Forelimb muscle (tissue), 1 donor: ENCODE results near the gene HDHD3. TPM values are rescaled to one million over a fixed set of nuclear protein-coding genes. Genes with fewer than 3 reads are reported as not detected.

ENCODE experiments used
- DNase-seq: peaks from one replicate; pipeline ENCODE4 v3.0.0-alpha.2; 2013; ENCODE audit warnings: low read depth
- polyA plus RNA-seq: library from polyadenylated mRNA; unstranded; fragments of 120-200 nt; gene quantifications from one replicate; pipeline ENCODE4 v1.2.1, GENCODE V29; 2013; ENCODE audit not compliant: insufficient read length

Gene HDHD3
- polyA plus RNA-seq, 1 donor = 4.2 TPM

GRCh38 chr9:113328045-113328782 lies 48.6 kb downstream of the HDHD3 start:
- DNase-seq = no peak

- no peak for DNase-seq
These were observed 50.6 kb downstream of the HDHD3 start for GRCh38 chr9:113326230-113326629.

Other genes with a start within 250 kb of the HDHD3 start
- gene SLC31A2, start 226.0 kb downstream of the HDHD3 start, polyA plus RNA-seq = 3.4 TPM
- gene FKBP15, start 155.7 kb downstream of the HDHD3 start, polyA plus RNA-seq = 19.3 TPM
- 7.8 TPM for gene SLC31A1, start 155.4 kb downstream of the HDHD3 start, polyA plus RNA-seq
- 20.3 TPM for gene CDC26, start 101.4 kb downstream of the HDHD3 start, polyA plus RNA-seq
- 16.6 TPM for gene PRPF4, start 101.3 kb downstream of the HDHD3 start, polyA plus RNA-seq
- not detected for gene RNF183, start 73.6 kb downstream of the HDHD3 start, polyA plus RNA-seq
- 1.7 TPM for gene WDR31, start 36.7 kb downstream of the HDHD3 start, polyA plus RNA-seq
- 0.29 TPM for gene BSPRY, start 27.4 kb downstream of the HDHD3 start, polyA plus RNA-seq
- gene ALAD, start 24.3 kb upstream of the HDHD3 start, polyA plus RNA-seq = 18.1 TPM
- gene POLE3, start 33.7 kb upstream of the HDHD3 start, polyA plus RNA-seq = 45.3 TPM
- gene C9orf43, start 33.8 kb upstream of the HDHD3 start, polyA plus RNA-seq = 0.40 TPM
- 32.6 TPM for gene RGS3, start 86.7 kb upstream of the HDHD3 start, polyA plus RNA-seq